Measurements from ENCODE around the gene COX7A2L.

DNA sequence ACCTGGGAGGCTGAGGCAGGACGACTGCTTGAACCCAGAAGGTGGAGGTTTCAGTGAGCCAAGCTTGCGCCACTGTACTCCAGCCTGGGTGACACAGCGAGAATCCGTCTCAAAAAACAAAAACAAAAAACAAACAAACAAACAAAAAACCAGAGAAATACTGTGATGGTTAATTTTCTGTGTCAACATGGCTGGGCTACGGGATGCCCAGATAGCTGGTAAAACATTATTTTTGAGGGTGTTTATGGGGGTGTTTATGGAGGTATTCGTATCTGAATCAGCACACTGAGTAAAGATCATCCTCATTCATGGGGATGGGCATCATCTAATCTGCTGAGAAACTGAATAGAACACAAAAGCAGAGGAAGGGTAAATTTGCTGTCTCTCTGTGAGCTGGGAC lies 40.8 kb upstream of the COX7A2L start:
- TF ChIP-seq ELF4 (IDR thresholded peaks at IDR 0.05) (no peak), ZNF384 (IDR thresholded peaks at IDR 0.05) (no peak), HDGF (IDR thresholded peaks at IDR 0.05; ENCODE audit: borderline replicate concordance) (no peak), CTBP1 (IDR thresholded peaks at IDR 0.05; ENCODE audit: borderline replicate concordance) (no peak), BHLHE40 (IDR thresholded peaks at IDR 0.05; ENCODE audit: borderline replicate concordance) (no peak), FOXA1 (IDR thresholded peaks at IDR 0.05) (no peak), ARNT (IDR thresholded peaks at IDR 0.05) (no peak), L3MBTL2 (conservative IDR thresholded peaks at IDR 0.05) (no peak), FOXK2 (IDR thresholded peaks at IDR 0.05) (no peak), SP1 (IDR thresholded peaks at IDR 0.05) (no peak), SUZ12 (IDR thresholded peaks at IDR 0.05) (no peak), FOXM1 (IDR thresholded peaks at IDR 0.05; ENCODE audit: borderline replicate concordance) (no peak), LEF1 (IDR thresholded peaks at IDR 0.05; ENCODE audit: borderline replicate concordance) (no peak)
- TF ChIP-seq, protein P1, sequence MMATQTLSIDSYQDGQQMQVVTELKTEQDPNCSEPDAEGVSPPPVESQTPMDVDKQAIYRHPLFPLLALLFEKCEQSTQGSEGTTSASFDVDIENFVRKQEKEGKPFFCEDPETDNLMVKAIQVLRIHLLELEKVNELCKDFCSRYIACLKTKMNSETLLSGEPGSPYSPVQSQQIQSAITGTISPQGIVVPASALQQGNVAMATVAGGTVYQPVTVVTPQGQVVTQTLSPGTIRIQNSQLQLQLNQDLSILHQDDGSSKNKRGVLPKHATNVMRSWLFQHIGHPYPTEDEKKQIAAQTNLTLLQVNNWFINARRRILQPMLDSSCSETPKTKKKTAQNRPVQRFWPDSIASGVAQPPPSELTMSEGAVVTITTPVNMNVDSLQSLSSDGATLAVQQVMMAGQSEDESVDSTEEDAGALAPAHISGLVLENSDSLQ (IDR thresholded peaks at IDR 0.05) = no peak
